Thymus (tissue), 11 donors: ENCODE data around the gene CHRNG. TPM values are rescaled to one million over a fixed set of nuclear protein-coding genes. Genes with fewer than 3 reads are reported as not detected.

Experiments
- DNase-seq, 9 donors: peaks; one replicate each; pipeline ENCODE4 v3.0.0-alpha.2; 2013; ENCODE audit warnings: low spot score in 9 of 9, low read depth in 6 of 9, missing footprints in 1 of 9
- H3K27ac ChIP-seq, 2 donors: one replicate each; pipeline ENCODE4 v1.5.1; 2013; ENCODE audit warnings: control low read depth in 1 of 2, low read depth in 1 of 2, low read length in 1 of 2, mild to moderate bottlenecking in 1 of 2, moderate library complexity in 1 of 2
- H3K27me3 ChIP-seq, 2 donors: one replicate each; pipeline ENCODE4 v1.5.1; 2013; ENCODE audit warnings: low read length in 1 of 2; ENCODE audit not compliant: control insufficient read depth in 2 of 2, insufficient read depth in 1 of 2
- H3K36me3 ChIP-seq, 2 donors: one replicate each; pipeline ENCODE4 v1.5.1; 2013; ENCODE audit warnings: low read length in 1 of 2, mild to moderate bottlenecking in 1 of 2, moderate library complexity in 1 of 2; ENCODE audit not compliant: control insufficient read depth in 2 of 2, insufficient read depth in 2 of 2
- H3K4me1 ChIP-seq, 2 donors: one replicate each; pipeline ENCODE4 v1.5.1; 2013; ENCODE audit warnings: low read length in 2 of 2; ENCODE audit not compliant: control insufficient read depth in 2 of 2, insufficient read depth in 2 of 2
- H3K4me3 ChIP-seq, 2 donors: one replicate each; pipeline ENCODE4 v1.5.1; 2013; ENCODE audit warnings: low read length in 2 of 2, control low read depth in 1 of 2, mild to moderate bottlenecking in 1 of 2
- H3K9me3 ChIP-seq, 2 donors: one replicate each; pipeline ENCODE4 v1.5.1; 2013; ENCODE audit warnings: low read length in 1 of 2, mild to moderate bottlenecking in 1 of 2; ENCODE audit not compliant: control insufficient read depth in 2 of 2, insufficient read depth in 1 of 2
- WGBS: extraction: QIAGEN DNeasy Blood & Tissue Kit; methylation state at CpG from one replicate; pipeline ENCODE4 v1.1.7; 2013; 5-methylcytosine and 5-hydroxymethylcytosine counted together
- polyA plus RNA-seq: library from polyadenylated mRNA; stranded (reverse); fragments of 200-250 nt; gene quantifications from one replicate; pipeline ENCODE4 v1.2.3, GENCODE V29; 2013
- total RNA-seq: library from RNA; stranded (reverse); fragments of 120-200 nt; gene quantifications from one replicate; pipeline ENCODE4 v1.2.4, GENCODE V29; 2013
- donor health status: healthy.

CHRNG gene
- total and polyA plus RNA-seq, 2 donors, result 0.48 to 0.57 TPM

DNA sequence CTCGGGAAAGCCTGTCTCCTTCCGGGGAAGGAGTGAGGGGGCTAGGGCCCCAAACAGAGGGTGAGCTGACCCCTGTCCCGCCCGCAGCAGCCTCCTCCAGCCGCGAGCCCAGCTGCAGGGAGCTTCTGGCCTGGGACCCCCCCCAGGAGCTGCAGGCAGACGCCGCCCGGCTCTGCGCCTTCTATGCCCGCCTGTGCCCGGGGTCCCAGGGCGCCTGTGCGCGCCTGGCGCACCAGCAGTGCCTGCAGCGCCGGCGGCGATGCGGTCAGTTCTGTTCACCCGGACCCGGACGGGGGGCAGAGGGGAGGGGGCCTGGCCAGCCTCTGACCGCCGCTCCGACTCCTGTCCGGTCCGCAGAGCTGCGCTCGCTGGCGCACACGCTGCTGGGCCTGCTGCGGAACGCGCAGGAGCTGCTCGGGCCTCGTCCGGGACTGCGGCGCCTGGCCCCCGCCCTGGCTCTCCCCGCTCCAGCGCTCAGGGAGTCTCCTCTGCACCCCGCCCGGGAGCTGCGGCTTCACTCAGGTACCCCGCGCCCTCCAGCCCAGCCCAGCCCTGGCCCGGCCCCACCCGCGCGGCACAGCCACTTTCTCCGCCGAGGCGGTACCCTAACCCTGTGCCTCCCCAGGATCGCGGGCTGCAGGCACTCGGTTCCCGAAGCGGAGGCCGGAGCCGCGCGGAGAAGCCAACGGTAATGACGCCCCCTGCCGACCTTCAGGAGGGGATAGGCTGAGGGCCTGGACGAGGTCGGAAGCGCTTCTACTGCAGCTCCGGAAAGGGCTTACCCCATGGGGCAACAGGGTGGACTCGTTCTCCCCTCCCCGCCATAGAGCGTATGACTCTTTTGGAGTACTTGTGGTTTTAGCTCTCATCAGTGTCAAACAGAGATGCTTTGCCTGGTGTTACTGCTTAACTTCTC is 15.6 kb upstream of the CHRNG start:
- Histone ChIP-seq H3K27me3 (peaks cover 50 to 93% of the 10 kb centered on the region in 2 donors), H3K4me3 (peak overlapping the region in 1 of 2 donors; percentile 16), H3K36me3 (no peaks in the 10 kb centered on the region), H3K4me1 (peaks cover 4 to 6% of the 10 kb centered on the region in 2 donors), H3K27ac (no peak overlapping the region), H3K9me3 (no peaks in the 10 kb centered on the region)
- DNase-seq, result peak in 2 of 9 donors; percentile 21 to 33
- 2% methylated on average over 75 of the region's 75 CpGs for WGBS

DNA sequence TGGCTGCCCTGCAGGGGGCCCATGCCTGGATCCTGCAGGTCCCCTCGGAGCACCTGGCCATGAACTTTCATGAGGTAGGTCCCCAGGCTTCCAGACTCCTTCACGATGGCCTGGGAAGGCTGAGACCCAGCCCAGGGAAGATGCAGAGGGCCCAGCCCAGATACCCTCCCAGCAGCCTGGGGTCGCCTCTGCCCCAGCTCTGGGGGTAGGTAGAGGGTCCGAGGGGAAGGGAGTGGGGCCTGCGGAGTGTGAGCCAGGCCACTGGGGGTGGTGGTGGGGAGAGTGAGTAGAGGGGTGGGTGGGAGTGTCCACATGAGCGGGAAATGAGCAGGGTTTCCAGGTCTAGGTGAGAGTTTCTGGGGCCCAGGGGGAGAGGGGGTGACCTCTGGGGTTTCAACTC is 14.7 kb upstream of the CHRNG start:
- no peak overlapping the region for H3K27ac ChIP-seq
- peaks cover 50 to 87% of the 10 kb centered on the region in 2 donors for H3K27me3 ChIP-seq
- WGBS, result 73% methylated on average over 6 of the region's 6 CpGs
- H3K36me3 ChIP-seq, result no peaks in the 10 kb centered on the region
- H3K4me1 ChIP-seq, result peaks cover 1 to 6% of the 10 kb centered on the region in 2 donors
- H3K9me3 ChIP-seq, result no peaks in the 10 kb centered on the region
- H3K4me3 ChIP-seq, result no peak overlapping the region
- no peak for DNase-seq

- H3K4me1 ChIP-seq, result peaks cover 0 to 6% of the 10 kb centered on the region in 2 donors
- peaks cover 48 to 84% of the 10 kb centered on the region in 2 donors for H3K27me3 ChIP-seq
- no peak overlapping the region for H3K4me3 ChIP-seq
- H3K36me3 ChIP-seq, result no peaks in the 10 kb centered on the region
- WGBS, result 92% methylated on average over 14 of the region's 14 CpGs
- no peak overlapping the region for H3K27ac ChIP-seq
- DNase-seq, result no peak
- H3K9me3 ChIP-seq, result no peaks in the 10 kb centered on the region
These were observed 14.3 kb upstream of the CHRNG start for GRCh38 chr2:232525199-232525598.

DNA sequence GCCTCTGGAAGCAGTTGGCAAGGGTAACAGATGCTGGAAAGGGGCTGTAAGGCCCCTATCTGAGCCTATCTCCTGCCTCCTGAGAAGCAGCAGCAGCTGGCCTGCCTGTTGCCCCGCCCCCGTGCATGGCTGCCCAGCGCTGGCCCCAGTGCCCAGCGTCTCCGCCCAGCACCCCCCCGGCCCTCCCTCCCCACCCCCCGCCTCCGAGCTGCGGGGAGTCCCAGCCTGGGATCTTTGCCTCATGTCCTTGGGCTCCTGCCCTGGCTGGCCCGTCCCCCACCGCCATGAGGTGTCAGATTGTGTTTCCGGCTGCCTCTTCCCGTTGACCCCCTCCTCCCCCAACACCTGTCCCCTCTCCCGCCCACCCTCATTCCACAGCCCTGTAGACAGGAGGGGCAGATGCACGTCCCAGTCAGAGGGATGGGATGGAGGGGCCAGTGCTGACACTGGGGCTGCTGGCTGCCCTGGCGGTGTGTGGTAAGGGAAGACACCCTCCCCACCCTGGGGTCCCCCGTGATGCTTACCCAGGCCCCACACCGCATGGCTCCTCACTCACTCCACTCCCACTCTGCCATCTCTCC is 13.6 kb upstream of the CHRNG start, which contains the start of gene CHRND:
Gene CHRND (plus strand): TSS at position 370 of the 581 bp plus-strand sequence. CDS start 56 bp downstream, at position 426.
- Histone ChIP-seq H3K27me3 (peaks cover 48 to 79% of the 10 kb centered on the region in 2 donors), H3K27ac (no peak within 1 kb of the TSS), H3K4me1 (peaks cover 0 to 6% of the 10 kb centered on the region in 2 donors), H3K36me3 (no peaks in the 10 kb centered on the region), H3K4me3 (no peak within 1 kb of the TSS), H3K9me3 (no peaks in the 10 kb centered on the region)
- DNase-seq, result no peak
- WGBS, result 30% methylated on average over 18 of the region's 18 CpGs

GRCh38 chr2:232526372-232526941 is 13.0 kb upstream of the CHRNG start:
- H3K4me3 ChIP-seq, result no peak overlapping the region
- WGBS, result 90% methylated on average over 13 of the region's 13 CpGs
- no peaks in the 10 kb centered on the region for H3K36me3 ChIP-seq
- H3K9me3 ChIP-seq, result no peaks in the 10 kb centered on the region
- no peak for DNase-seq
- no peak overlapping the region for H3K27ac ChIP-seq
- peaks cover 0 to 6% of the 10 kb centered on the region in 2 donors for H3K4me1 ChIP-seq
- peaks cover 48 to 75% of the 10 kb centered on the region in 2 donors for H3K27me3 ChIP-seq

GRCh38 chr2:232527905-232528470 is 11.5 kb upstream of the CHRNG start:
- DNase-seq, result no peak
- peaks cover 33 to 60% of the 10 kb centered on the region in 2 donors for H3K27me3 ChIP-seq
- no peak overlapping the region for H3K27ac ChIP-seq
- no peak overlapping the region for H3K4me3 ChIP-seq
- 91% methylated on average over 6 of the region's 6 CpGs for WGBS
- H3K9me3 ChIP-seq, result no peaks in the 10 kb centered on the region
- H3K36me3 ChIP-seq, result no peaks in the 10 kb centered on the region
- no peaks in the 10 kb centered on the region for H3K4me1 ChIP-seq

DNA sequence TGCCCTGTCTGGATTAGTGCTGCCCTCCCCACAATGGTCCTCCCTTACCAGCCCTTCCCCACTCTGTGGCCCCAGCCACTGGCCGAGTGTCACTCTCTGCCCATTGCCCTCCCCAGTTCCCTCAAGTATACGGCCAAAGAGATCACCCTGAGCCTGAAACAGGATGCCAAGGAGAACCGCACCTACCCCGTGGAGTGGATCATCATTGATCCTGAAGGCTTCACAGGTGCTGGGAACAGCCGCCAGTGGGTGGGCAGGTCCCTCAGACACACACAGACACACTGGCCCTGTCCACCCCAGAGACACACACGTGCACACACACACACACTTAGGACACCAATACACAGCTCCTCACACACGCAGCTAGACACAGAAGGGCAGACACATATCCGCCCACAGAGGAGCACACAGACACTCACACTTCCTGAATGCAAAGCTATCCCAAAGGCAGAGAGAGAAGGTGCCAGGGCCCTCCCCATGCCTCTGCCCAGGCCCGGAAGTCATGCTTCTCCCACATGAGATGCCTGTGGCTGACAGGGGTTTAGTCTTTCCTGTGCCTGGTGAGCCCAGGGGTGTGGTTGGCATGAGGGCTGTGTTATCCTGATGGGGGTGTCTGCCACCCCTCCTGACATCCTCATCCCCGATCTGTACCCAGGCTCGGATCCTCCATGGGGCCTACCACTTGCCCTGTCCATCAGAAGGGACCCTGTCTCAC is 10.6 kb upstream of the CHRNG start:
- H3K27me3 ChIP-seq, result peaks cover 23 to 51% of the 10 kb centered on the region in 2 donors
- DNase-seq, result no peak

GRCh38 chr2:232529806-232530547 is 9.5 kb upstream of the CHRNG start:
- no peak overlapping the region for H3K27ac ChIP-seq
- DNase-seq, result no peak
- 96% methylated on average over 17 of the region's 17 CpGs for WGBS
- H3K36me3 ChIP-seq, result no peaks in the 10 kb centered on the region
- H3K4me1 ChIP-seq, result no peaks in the 10 kb centered on the region
- peaks cover 13 to 40% of the 10 kb centered on the region in 2 donors for H3K27me3 ChIP-seq
- H3K9me3 ChIP-seq, result no peaks in the 10 kb centered on the region
- no peak overlapping the region for H3K4me3 ChIP-seq

More for the DNA sequence above, 10.6 kb upstream of the CHRNG start:
- 72% methylated on average over 11 of the region's 11 CpGs for WGBS
- Histone ChIP-seq H3K27ac (no peak overlapping the region), H3K9me3 (no peaks in the 10 kb centered on the region), H3K4me1 (no peaks in the 10 kb centered on the region), H3K36me3 (no peaks in the 10 kb centered on the region), H3K4me3 (no peak overlapping the region)
